Measurements from ENCODE around the gene SDC4.

SDC4 gene

DNA sequence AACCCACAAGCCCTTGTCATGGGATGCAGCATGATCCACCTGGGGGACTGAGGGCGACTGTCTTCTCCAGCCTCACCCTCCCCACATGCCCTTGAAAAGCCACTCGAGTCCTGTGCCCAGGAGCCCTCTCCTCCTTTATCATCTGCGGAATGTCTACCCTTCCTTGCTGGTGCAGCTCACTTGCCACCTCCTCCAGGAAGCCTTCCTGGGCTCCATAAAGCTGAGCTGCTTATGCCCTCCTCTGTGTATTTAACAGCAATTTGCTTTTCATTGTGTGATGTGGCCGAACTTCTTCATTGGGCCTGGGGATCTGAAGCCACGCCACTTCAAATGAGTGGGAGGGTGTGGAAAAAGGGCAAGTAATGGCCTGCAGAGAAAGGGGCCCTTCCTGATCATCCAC, 59.4 kb downstream of the SDC4 start:
- no peak for DNase-seq (ENCODE audit: extremely low read depth, insufficient read length)
- H3K36me3 ChIP-seq (ENCODE audit: control insufficient read depth, insufficient read depth, low read length), result no peaks in the 10 kb centered on the region
- no peak overlapping the region for H3K4me3 ChIP-seq (replicated peaks; ENCODE audit: low read depth, low read length)
- TF ChIP-seq, protein P1, sequence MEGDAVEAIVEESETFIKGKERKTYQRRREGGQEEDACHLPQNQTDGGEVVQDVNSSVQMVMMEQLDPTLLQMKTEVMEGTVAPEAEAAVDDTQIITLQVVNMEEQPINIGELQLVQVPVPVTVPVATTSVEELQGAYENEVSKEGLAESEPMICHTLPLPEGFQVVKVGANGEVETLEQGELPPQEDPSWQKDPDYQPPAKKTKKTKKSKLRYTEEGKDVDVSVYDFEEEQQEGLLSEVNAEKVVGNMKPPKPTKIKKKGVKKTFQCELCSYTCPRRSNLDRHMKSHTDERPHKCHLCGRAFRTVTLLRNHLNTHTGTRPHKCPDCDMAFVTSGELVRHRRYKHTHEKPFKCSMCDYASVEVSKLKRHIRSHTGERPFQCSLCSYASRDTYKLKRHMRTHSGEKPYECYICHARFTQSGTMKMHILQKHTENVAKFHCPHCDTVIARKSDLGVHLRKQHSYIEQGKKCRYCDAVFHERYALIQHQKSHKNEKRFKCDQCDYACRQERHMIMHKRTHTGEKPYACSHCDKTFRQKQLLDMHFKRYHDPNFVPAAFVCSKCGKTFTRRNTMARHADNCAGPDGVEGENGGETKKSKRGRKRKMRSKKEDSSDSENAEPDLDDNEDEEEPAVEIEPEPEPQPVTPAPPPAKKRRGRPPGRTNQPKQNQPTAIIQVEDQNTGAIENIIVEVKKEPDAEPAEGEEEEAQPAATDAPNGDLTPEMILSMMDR (IDR thresholded peaks at IDR 0.05; ENCODE audit: insufficient read depth, low read length, poor library complexity, severe bottlenecking), result no peak
- no peaks in the 10 kb centered on the region for H3K27me3 ChIP-seq (replicated peaks; ENCODE audit: control insufficient read depth, insufficient read depth, low read length)

DNA sequence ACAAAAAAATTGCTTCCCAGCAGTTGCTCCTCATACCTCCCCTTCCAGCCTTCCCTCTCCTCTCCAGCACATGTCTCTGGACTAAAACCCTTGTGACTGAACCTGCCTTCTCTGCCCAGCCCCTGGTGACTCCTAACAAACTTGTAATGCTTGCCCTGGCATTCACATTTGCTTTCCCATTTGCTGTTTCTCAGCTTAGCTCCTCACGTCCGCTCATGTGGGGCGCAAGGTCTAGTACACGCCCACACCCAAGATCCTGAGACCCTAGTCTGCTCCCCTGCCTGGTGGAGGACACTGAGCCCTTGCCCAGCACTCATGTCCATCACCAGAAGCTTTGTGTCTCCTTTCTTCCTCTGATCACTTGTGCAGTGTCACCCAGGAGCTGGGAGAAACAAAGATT, 59.8 kb downstream of the SDC4 start:
- H3K36me3 ChIP-seq (ENCODE audit: control insufficient read depth, insufficient read depth, low read length), result no peaks in the 10 kb centered on the region
- no peak overlapping the region for H3K4me3 ChIP-seq (replicated peaks; ENCODE audit: low read depth, low read length)
- DNase-seq (ENCODE audit: extremely low read depth, insufficient read length), result no peak
- no peaks in the 10 kb centered on the region for H3K27me3 ChIP-seq (replicated peaks; ENCODE audit: control insufficient read depth, insufficient read depth, low read length)
- TF ChIP-seq, protein P1 (IDR thresholded peaks at IDR 0.05; ENCODE audit: insufficient read depth, low read length, poor library complexity, severe bottlenecking), result no peak

DNA sequence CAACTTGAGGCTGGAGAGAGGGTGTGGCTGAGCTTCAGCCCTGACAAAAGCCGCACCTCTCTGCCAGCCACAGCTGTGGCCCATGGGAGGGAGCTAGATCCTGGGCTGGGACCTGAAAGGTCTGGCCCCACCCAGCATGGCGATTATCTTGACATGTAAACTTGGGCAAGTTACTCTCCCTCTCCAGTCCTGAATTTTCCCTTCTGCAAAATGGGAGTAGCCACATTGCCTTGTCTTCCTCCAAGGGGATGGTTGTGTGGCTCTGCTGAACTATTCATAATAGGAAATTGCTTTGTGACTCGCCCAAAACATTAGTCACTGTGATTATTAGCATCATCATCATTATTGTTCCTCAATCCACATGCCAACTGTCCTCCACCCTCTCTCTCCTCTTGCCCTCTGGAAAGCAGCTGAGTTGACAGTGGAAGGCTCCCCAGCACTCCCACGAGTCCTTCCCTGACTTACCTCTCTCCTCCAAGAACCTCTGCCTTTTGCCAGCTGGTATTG, 64.6 kb downstream of the SDC4 start:
- TF ChIP-seq, protein P1 (IDR thresholded peaks at IDR 0.05; ENCODE audit: insufficient read depth, low read length, poor library complexity, severe bottlenecking), result no peak
- H3K27me3 ChIP-seq (replicated peaks; ENCODE audit: control insufficient read depth, insufficient read depth, low read length), result no peaks in the 10 kb centered on the region; the same call in 1 of the 2 replicates
- no peak overlapping the region for H3K4me3 ChIP-seq (replicated peaks; ENCODE audit: low read depth, low read length)
- DNase-seq (ENCODE audit: extremely low read depth, insufficient read length), result no peak
- H3K36me3 ChIP-seq (ENCODE audit: control insufficient read depth, insufficient read depth, low read length), result no peaks in the 10 kb centered on the region

DNA sequence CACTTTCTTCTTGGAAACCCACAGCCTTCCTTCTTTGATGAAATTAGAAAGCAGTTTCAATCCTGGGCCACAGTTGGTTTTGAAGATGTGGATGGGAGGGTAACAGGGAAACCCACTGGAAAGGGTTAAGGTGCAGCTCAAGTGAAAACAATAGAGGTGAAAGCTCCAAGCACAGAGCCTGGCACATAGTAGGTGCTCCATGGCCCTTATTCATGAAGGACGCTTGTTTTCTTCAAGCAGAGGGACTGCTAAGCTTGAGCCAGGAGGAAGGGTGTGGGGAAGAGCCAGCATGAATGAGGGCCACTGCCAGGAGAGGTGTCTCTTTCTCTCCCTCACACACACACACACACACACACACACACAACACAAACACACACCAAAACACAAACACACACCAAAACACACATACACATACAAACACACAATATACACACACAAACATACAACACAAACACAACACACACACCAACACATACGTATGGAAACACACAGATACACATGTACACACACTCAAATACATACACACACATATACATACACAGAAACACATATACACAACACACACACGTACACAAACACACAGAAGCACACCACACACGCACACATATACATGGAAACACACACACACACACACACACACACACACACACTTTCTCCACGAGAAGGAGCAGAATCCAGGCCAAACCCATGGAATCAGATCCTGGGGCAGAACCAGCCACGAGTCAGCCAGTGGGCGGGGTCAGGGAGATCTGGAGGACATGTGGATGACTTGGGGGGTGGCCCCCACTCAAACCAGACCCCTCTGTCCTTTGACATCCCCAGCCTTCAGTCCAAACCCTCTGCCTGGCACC, 65.3 kb downstream of the SDC4 start:
- no peak for DNase-seq (ENCODE audit: extremely low read depth, insufficient read length)
- no peaks in the 10 kb centered on the region for H3K36me3 ChIP-seq (ENCODE audit: control insufficient read depth, insufficient read depth, low read length)
- H3K27me3 ChIP-seq (replicated peaks; ENCODE audit: control insufficient read depth, insufficient read depth, low read length), result no peaks in the 10 kb centered on the region; the same call in 1 of the 2 replicates
- TF ChIP-seq, protein P1 (IDR thresholded peaks at IDR 0.05; ENCODE audit: insufficient read depth, low read length, poor library complexity, severe bottlenecking), result no peak
- no peak overlapping the region for H3K4me3 ChIP-seq (replicated peaks; ENCODE audit: low read depth, low read length)

DNA sequence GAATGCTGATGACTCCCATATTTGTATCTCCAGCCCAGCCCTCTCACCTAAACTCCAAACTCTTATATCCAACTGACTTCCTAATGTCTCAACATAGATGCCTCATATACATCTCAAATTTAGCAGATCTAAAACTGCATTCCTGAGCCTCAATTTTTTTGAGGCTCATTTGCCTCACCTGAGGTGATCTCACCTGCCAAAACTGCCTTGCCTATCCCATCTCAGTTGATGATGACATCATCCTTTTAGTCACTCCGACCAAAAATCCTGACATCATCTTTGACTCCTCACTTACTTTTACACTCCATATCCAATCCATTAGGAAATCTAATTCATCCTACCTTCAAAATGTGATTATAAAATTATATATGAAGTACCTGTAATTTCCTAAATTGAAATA, 68.2 kb downstream of the SDC4 start:
- DNase-seq (ENCODE audit: extremely low read depth, insufficient read length), result no peak
- TF ChIP-seq, protein P1 (IDR thresholded peaks at IDR 0.05; ENCODE audit: insufficient read depth, low read length, poor library complexity, severe bottlenecking), result no peak

More for the DNA sequence above, 68.2 kb downstream of the SDC4 start:
- Histone ChIP-seq H3K4me3 (replicated peaks; ENCODE audit: low read depth, low read length) (no peak overlapping the region), H3K36me3 (ENCODE audit: control insufficient read depth, insufficient read depth, low read length) (no peaks in the 10 kb centered on the region), H3K27me3 (replicated peaks; ENCODE audit: control insufficient read depth, insufficient read depth, low read length) (peaks cover 2% of the 10 kb centered on the region; the same call in 1 of the 2 replicates)
